GM12878 (cell line): ENCODE results near the gene COL5A1.

Experiments used
- CEBPB ChIP-seq, 2 experiments: fragments of 150-350 bp in 1 of 2; IDR thresholded peaks; 2 replicates each; pipeline ENCODE4 v1.6.1; 2012 to 2014; ENCODE audit warnings: low read depth in 2 of 2, low read length in 2 of 2, borderline replicate concordance in 1 of 2, inconsistent platforms in 1 of 2
- GATAD2B ChIP-seq: fragments of 450-650 bp; conservative IDR thresholded peaks from 2 replicates; pipeline ENCODE4 v1.6.1; 2017; ENCODE audit warnings: low read depth, mild to moderate bottlenecking, moderate library complexity
- POLR2A ChIP-seq: IDR thresholded peaks from 2 replicates; pipeline ENCODE4 v1.6.1; 2011; ENCODE audit warnings: low read depth, mild to moderate bottlenecking, low read length
- POLR2AphosphoS5 ChIP-seq: IDR thresholded peaks from 2 replicates; pipeline ENCODE4 v1.6.1; 2011; ENCODE audit warnings: mild to moderate bottlenecking, low read length, inconsistent platforms
- RAD21 ChIP-seq: IDR thresholded peaks from 2 replicates; pipeline ENCODE4 v1.6.1; 2011; ENCODE audit warnings: mild to moderate bottlenecking, low read depth, low read length, moderate library complexity; ENCODE audit not compliant: insufficient read depth
- SPI1 ChIP-seq: IDR thresholded peaks from 2 replicates; pipeline ENCODE4 v1.6.1; 2011; ENCODE audit warnings: low read depth, mild to moderate bottlenecking, low read length, moderate library complexity, borderline replicate concordance; ENCODE audit not compliant: insufficient read depth
- TF ChIP-seq, protein P1 (sequence below), 3 experiments: IDR thresholded peaks in 2 of 3; conservative IDR thresholded peaks in 1 of 3; 2 replicates each; pipeline ENCODE4 v1.5.1; 2011; ENCODE audit warnings: low read depth in 3 of 3, low read length in 3 of 3, mild to moderate bottlenecking in 3 of 3, control low read depth in 2 of 3, moderate library complexity in 2 of 3, inconsistent platforms in 1 of 3, mixed read lengths in 1 of 3; ENCODE audit not compliant: control insufficient read depth in 2 of 3, insufficient read depth in 1 of 3; ENCODE audit errors: extremely low read depth in 1 of 3

DNA sequence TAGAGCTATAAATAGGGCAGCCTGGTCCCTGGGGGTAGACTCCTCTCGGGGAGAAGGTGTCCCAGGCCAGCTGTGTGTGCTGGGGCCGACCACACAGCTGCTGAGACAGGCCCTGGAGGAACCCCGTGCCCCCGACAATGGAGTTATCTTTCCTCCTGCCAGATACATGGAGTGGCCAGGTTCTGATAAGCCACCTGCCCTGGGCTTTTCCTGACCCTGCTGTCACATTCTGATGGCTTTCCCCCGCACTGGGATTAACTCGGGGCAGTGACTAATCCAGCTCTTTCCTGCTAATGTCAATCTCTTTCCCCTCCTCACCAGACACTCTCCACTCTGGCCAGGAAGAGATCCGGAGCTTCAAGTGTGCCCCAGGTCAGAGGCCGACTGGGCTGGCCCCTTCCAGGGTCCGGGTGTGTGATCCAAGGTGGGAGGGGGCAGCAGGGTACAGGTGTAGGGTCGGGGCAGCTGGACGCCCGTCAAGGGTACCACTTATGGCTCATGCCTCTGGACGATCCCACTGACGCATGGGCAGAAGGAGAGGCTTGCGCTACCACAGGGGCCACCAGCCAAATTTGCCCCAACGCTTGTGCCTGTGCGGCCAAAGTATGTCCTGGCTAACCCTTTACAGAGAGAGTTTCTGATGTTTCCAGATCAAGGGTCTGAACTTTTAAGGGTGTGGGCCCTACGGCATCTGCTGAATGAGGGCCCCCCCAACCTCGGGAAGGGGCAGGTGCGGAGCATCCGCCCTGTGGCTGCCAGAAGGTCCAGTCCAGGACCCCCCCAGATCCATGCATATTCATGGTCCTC is 20.6 kb upstream of the COL5A1 start:
- TF ChIP-seq, protein P1, sequence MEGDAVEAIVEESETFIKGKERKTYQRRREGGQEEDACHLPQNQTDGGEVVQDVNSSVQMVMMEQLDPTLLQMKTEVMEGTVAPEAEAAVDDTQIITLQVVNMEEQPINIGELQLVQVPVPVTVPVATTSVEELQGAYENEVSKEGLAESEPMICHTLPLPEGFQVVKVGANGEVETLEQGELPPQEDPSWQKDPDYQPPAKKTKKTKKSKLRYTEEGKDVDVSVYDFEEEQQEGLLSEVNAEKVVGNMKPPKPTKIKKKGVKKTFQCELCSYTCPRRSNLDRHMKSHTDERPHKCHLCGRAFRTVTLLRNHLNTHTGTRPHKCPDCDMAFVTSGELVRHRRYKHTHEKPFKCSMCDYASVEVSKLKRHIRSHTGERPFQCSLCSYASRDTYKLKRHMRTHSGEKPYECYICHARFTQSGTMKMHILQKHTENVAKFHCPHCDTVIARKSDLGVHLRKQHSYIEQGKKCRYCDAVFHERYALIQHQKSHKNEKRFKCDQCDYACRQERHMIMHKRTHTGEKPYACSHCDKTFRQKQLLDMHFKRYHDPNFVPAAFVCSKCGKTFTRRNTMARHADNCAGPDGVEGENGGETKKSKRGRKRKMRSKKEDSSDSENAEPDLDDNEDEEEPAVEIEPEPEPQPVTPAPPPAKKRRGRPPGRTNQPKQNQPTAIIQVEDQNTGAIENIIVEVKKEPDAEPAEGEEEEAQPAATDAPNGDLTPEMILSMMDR (IDR thresholded peaks at IDR 0.05 in 2 of 3, conservative IDR thresholded peaks at IDR 0.05 in 1 of 3; ENCODE audit: control insufficient read depth in 2 of 3, extremely low read depth in 1 of 3, insufficient read depth in 1 of 3, low read depth in 3 of 3, low read length in 3 of 3) = no peak
- TF ChIP-seq GATAD2B (no peak), RAD21 (no peak), POLR2AphosphoS5 (no peak), CEBPB (IDR thresholded peaks at IDR 0.05; ENCODE audit: borderline replicate concordance in 1 of 2, low read depth in 2 of 2, low read length in 2 of 2) (no peak), POLR2A (no peak), SPI1 (no peak)
